ENCODE data around the gene TJP2.

- TF ChIP-seq CTCF (IDR thresholded peaks at IDR 0.05; ENCODE audit: insufficient read depth, low read depth, low read length) (no peak), EZH2 (IDR thresholded peaks at IDR 0.05; ENCODE audit: insufficient read depth, low read length) (no peak)
These were observed 2.6 kb upstream of the TJP2 start for GRCh38 chr9:69171517-69171916.
